Measurements from ENCODE around the gene SMIM23.
"Not testable (repeated sequence)": the region's sequence is repeated elsewhere in the genome, so short reads cannot be mapped to it uniquely, and the experiment has no call there.

Gene SMIM23

GRCh38 chr5:171773106-171773505 is 12.5 kb upstream of the SMIM23 start:
- DNase-seq (ENCODE audit: low read depth) = no peak

- no peak for DNase-seq (ENCODE audit: low read depth)
Observed at GRCh38 chr5:171774418-171774817, 11.2 kb upstream of the SMIM23 start.

- DNase-seq (ENCODE audit: low read depth) = no peak
Observed at GRCh38 chr5:171776213-171776612, 9.4 kb upstream of the SMIM23 start.

GRCh38 chr5:171776770-171777759 is 8.6 kb upstream of the SMIM23 start:
- DNase-seq (ENCODE audit: low read depth) = no peak

- not testable (repeated sequence) for DNase-seq (ENCODE audit: low read depth)
Observed at GRCh38 chr5:171781744-171782143, 3.9 kb upstream of the SMIM23 start.

GRCh38 chr5:171782332-171782966 is 3.2 kb upstream of the SMIM23 start:
- no peak for DNase-seq (ENCODE audit: low read depth)

GRCh38 chr5:171783051-171783450 is 2.6 kb upstream of the SMIM23 start:
- DNase-seq (ENCODE audit: low read depth) = peak; percentile 7

GRCh38 chr5:171789353-171789752 is 3.7 kb downstream of the SMIM23 start:
- DNase-seq (ENCODE audit: low read depth) = no peak

GRCh38 chr5:171790408-171790807 is 4.8 kb downstream of the SMIM23 start:
- DNase-seq (ENCODE audit: low read depth) = no peak

- no peak for DNase-seq (ENCODE audit: low read depth)
Observed at GRCh38 chr5:171794470-171794960, 8.9 kb downstream of the SMIM23 start.

GRCh38 chr5:171795381-171795780 is 9.8 kb downstream of the SMIM23 start:
- no peak for DNase-seq (ENCODE audit: low read depth)

- no peak for DNase-seq (ENCODE audit: low read depth)
Observed at GRCh38 chr5:171796436-171796835, 10.8 kb downstream of the SMIM23 start.

- DNase-seq (ENCODE audit: low read depth) = no peak
Observed at GRCh38 chr5:171797543-171797942, 11.9 kb downstream of the SMIM23 start.

- no peak for DNase-seq (ENCODE audit: low read depth)
Observed at GRCh38 chr5:171798418-171798817, 12.8 kb downstream of the SMIM23 start.

GRCh38 chr5:171801839-171802238 is 16.2 kb downstream of the SMIM23 start:
- no peak for DNase-seq (ENCODE audit: low read depth)

GRCh38 chr5:171805746-171806145 is 20.1 kb downstream of the SMIM23 start:
- no peak for DNase-seq (ENCODE audit: low read depth)

- DNase-seq (ENCODE audit: low read depth) = no peak
Observed at GRCh38 chr5:171806976-171807747, 21.5 kb downstream of the SMIM23 start.

- no peak for DNase-seq (ENCODE audit: low read depth)
Observed at GRCh38 chr5:171808453-171808852, 22.8 kb downstream of the SMIM23 start.

- DNase-seq (ENCODE audit: low read depth) = peak; percentile 53
Observed at GRCh38 chr5:171808951-171809350, 23.3 kb downstream of the SMIM23 start.

- DNase-seq (ENCODE audit: low read depth) = no peak
Observed at GRCh38 chr5:171810227-171810626, 24.6 kb downstream of the SMIM23 start.

- no peak for DNase-seq (ENCODE audit: low read depth)
Observed at GRCh38 chr5:171813270-171813669, 27.7 kb downstream of the SMIM23 start.

GRCh38 chr5:171813813-171814490 is 28.3 kb downstream of the SMIM23 start:
- no peak for DNase-seq (ENCODE audit: low read depth)
